ENCODE measurements around the gene PECR.

- TF ChIP-seq NR3C1 (CRISPR knock-in tag; conservative IDR thresholded peaks at IDR 0.05; ENCODE audit: low read depth) = no peak
- TF ChIP-seq PREB (CRISPR knock-in tag; IDR thresholded peaks at IDR 0.05; ENCODE audit: borderline replicate concordance) = no peak
- no peak for TF ChIP-seq MLX (CRISPR knock-in tag; IDR thresholded peaks at IDR 0.05)
- TF ChIP-seq TEAD4 (CRISPR knock-in tag; IDR thresholded peaks at IDR 0.05) = no peak
- TF ChIP-seq ZBTB21 (CRISPR knock-in tag; IDR thresholded peaks at IDR 0.05; ENCODE audit: borderline replicate concordance) = no peak
- TF ChIP-seq CTCF (IDR thresholded peaks at IDR 0.05) = no peak
- TF ChIP-seq RELA (CRISPR knock-in tag; IDR thresholded peaks at IDR 0.05; ENCODE audit: borderline replicate concordance) = no peak
- no peak for TF ChIP-seq JUN (CRISPR knock-in tag; IDR thresholded peaks at IDR 0.05)
- no peak for TF ChIP-seq NFYB (CRISPR knock-in tag; conservative IDR thresholded peaks at IDR 0.05; ENCODE audit: low read depth)
Measured at GRCh38 chr2:216012133-216012829, 69.3 kb downstream of the PECR start.
